ENCODE data around the gene LRRC58.

DNA sequence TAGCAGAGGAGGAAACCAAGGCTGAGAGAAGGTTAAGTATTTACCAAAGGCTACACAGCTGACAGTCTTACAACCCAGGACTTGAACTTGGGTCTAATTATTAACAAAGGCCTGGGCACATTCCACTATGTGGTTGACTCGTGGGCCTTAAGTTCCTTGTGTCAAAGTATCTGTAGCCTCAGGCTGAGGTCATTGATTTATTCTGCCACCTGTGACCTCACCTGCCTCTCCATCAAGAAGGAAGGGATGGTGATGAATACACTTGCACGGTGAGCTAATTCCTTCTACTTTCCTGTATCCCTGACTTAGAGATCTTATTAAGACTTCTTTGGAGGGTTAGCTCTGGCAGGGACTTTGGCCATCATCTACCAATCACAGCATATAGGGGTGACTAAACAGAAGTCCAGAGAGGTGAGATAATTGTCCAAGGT is 19.9 kb upstream of the LRRC58 start:
- TF ChIP-seq, protein P1, sequence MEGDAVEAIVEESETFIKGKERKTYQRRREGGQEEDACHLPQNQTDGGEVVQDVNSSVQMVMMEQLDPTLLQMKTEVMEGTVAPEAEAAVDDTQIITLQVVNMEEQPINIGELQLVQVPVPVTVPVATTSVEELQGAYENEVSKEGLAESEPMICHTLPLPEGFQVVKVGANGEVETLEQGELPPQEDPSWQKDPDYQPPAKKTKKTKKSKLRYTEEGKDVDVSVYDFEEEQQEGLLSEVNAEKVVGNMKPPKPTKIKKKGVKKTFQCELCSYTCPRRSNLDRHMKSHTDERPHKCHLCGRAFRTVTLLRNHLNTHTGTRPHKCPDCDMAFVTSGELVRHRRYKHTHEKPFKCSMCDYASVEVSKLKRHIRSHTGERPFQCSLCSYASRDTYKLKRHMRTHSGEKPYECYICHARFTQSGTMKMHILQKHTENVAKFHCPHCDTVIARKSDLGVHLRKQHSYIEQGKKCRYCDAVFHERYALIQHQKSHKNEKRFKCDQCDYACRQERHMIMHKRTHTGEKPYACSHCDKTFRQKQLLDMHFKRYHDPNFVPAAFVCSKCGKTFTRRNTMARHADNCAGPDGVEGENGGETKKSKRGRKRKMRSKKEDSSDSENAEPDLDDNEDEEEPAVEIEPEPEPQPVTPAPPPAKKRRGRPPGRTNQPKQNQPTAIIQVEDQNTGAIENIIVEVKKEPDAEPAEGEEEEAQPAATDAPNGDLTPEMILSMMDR (IDR thresholded peaks at IDR 0.05; ENCODE audit: extremely low read depth in 1 of 2, insufficient read depth in 1 of 2, low read depth in 1 of 2, low read length in 2 of 2): no peak
- TF ChIP-seq POLR2A (IDR thresholded peaks at IDR 0.05; ENCODE audit: low read depth, low read length): no peak
